ENCODE measurements around the gene MUS81. TPM values are rescaled to one million over a fixed set of nuclear protein-coding genes. Genes with fewer than 3 reads are reported as not detected.

Gene MUS81
- total and polyA plus RNA-seq, 10 of the 15 experiments (the other 5 are each of a cell fraction or from before 2014, with no cell fraction given), result 11.8 to 76.1 (median 48.4) TPM

DNA sequence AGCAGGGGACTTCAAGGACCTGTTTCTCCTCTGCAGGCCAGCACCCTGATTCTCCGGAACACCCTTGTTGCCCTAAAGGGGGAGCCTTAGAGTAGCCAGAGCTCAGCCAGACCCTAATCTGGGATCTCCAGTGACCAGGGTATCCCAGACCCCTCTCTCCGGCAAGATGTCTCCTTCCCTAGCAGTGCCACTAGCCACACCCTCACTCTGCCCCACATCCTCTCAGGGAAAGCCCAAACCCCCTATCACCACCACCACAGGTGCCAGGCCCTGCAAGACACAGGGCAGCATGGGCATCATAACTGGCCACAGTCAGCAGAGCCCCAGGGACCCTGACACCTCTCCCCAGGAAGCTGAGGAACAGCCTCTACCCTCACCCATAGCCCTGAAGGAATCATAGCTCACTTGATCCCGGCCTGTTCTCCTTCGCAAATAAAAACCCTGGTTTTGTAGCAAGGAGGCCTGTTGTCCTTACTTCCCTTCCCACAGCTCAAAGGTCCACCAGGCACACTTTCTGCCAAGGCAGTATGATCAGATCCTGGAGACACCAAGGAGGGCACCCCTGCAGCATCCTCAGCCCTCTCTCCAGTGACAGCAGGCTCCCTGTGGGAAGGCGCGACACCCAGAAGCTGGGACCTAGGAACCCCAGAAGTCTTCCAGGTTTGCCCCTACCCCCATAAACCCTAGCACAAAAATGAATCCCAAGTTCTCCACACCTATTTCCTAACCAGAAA lies 6.8 kb upstream of the MUS81 start:
- Histone ChIP-seq H3K27ac (ENCODE audit: control insufficient read depth, insufficient read depth) (no peak overlapping the region), H2AFZ (ENCODE audit: control insufficient read depth, low read depth, low read length) (no peak overlapping the region), H3K9me3 (replicated peaks; ENCODE audit: control insufficient read depth, insufficient read depth, low read length) (peaks cover 2% of the 10 kb centered on the region; the same call in 2 of the 3 replicates), H3K9ac (ENCODE audit: control insufficient read depth, insufficient read depth, low read length) (no peak overlapping the region), H3K79me2 (ENCODE audit: control insufficient read depth, insufficient read depth, low read length) (peaks cover 42% of the 10 kb centered on the region), H3K4me3 (no peak overlapping the region), H3K4me2 (ENCODE audit: control insufficient read depth, insufficient read depth) (no peak overlapping the region), H3K27me3 (replicated peaks in 1 of 2; ENCODE audit: control insufficient read depth in 2 of 2, insufficient read depth in 2 of 2, low read length in 1 of 2) (no peaks in the 10 kb centered on the region), H3K36me3 (ENCODE audit: control insufficient read depth in 2 of 2, insufficient read depth in 2 of 2, low read length in 1 of 2) (peaks cover 32 to 41% of the 10 kb centered on the region in 2 experiments; a peak in 3 of 4 replicates), H4K20me1 (ENCODE audit: control insufficient read depth, insufficient read depth) (peaks cover 24% of the 10 kb centered on the region), H3K4me1 (ENCODE audit: control insufficient read depth, insufficient read depth, low read length) (peaks cover 10% of the 10 kb centered on the region)
- ChIA-PET CTCF (interaction anchor here (0.6 to 1.2 kb wide), 4 partner anchors 10 to 137 kb away, joined by 3 to 4 read pairs (median 4); no protein-coding TSS in a partner anchor), SMC1A (ENCODE audit: uncharacterized antibody, unreplicated experiment) (no interaction called here), RAD21 (ENCODE audit: unreplicated experiment) (interaction anchor here (0.5 kb wide), 1 partner anchor 281 kb away, joined by 3 read pairs; the partner anchor contains the start of gene FAM89B), POLR2A (interaction anchor here (1.1 kb wide), 1 partner anchor 147 kb away, joined by 4 read pairs; no protein-coding TSS in a partner anchor)
- ATAC-seq (no peak), DNase-seq (ENCODE audit: low read depth, low spot score) (no peak), FAIRE-seq (no peak)
- 91% methylated on average over 6 of the region's 6 CpGs for WGBS (ENCODE audit: insufficient coverage, insufficient replicate concordance, low lambda C conversion rate, missing lambda C conversion rate)
- no TSS peak for BruUV-seq (replicated peaks)
- intact Hi-C loops (cut with micrococcal nuclease; ENCODE audit: unreplicated experiment) (no loop called here), in situ Hi-C loops (cut with MboI) (loop anchor here (25.0 kb wide), 1 partner anchor 1616 kb away; the partner anchor contains the start of genes DNAJC4, FKBP2, NUDT22 and PPP1R14B)
- TF ChIP-seq PAX5 (IDR thresholded peaks at IDR 0.05; ENCODE audit: borderline replicate concordance, low read depth, low read length) (0 out of 2 replicates have a peak, but pooled peaks have one; percentile 9), CHD1 (IDR thresholded peaks at IDR 0.05; ENCODE audit: low read depth, low read length) (no peak), POLR2A (IDR thresholded peaks at IDR 0.05; ENCODE audit: low read depth, low read length) (peak; percentile 57), POLR2AphosphoS5 (IDR thresholded peaks at IDR 0.05; ENCODE audit: low read length) (peak; percentile 21; the same call in 1 of the 2 replicates)
- TF ChIP-seq, protein P1, sequence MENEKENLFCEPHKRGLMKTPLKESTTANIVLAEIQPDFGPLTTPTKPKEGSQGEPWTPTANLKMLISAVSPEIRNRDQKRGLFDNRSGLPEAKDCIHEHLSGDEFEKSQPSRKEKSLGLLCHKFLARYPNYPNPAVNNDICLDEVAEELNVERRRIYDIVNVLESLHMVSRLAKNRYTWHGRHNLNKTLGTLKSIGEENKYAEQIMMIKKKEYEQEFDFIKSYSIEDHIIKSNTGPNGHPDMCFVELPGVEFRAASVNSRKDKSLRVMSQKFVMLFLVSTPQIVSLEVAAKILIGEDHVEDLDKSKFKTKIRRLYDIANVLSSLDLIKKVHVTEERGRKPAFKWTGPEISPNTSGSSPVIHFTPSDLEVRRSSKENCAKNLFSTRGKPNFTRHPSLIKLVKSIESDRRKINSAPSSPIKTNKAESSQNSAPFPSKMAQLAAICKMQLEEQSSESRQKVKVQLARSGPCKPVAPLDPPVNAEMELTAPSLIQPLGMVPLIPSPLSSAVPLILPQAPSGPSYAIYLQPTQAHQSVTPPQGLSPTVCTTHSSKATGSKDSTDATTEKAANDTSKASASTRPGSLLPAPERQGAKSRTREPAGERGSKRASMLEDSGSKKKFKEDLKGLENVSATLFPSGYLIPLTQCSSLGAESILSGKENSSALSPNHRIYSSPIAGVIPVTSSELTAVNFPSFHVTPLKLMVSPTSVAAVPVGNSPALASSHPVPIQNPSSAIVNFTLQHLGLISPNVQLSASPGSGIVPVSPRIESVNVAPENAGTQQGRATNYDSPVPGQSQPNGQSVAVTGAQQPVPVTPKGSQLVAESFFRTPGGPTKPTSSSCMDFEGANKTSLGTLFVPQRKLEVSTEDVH (IDR thresholded peaks at IDR 0.05; ENCODE audit: low read depth, partially characterized antibody), result no peak
- TF ChIP-seq, protein P2, sequence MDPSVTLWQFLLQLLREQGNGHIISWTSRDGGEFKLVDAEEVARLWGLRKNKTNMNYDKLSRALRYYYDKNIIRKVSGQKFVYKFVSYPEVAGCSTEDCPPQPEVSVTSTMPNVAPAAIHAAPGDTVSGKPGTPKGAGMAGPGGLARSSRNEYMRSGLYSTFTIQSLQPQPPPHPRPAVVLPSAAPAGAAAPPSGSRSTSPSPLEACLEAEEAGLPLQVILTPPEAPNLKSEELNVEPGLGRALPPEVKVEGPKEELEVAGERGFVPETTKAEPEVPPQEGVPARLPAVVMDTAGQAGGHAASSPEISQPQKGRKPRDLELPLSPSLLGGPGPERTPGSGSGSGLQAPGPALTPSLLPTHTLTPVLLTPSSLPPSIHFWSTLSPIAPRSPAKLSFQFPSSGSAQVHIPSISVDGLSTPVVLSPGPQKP (IDR thresholded peaks at IDR 0.05; ENCODE audit: low read depth, low read length), result no peak
- TF ChIP-seq, protein P3, sequence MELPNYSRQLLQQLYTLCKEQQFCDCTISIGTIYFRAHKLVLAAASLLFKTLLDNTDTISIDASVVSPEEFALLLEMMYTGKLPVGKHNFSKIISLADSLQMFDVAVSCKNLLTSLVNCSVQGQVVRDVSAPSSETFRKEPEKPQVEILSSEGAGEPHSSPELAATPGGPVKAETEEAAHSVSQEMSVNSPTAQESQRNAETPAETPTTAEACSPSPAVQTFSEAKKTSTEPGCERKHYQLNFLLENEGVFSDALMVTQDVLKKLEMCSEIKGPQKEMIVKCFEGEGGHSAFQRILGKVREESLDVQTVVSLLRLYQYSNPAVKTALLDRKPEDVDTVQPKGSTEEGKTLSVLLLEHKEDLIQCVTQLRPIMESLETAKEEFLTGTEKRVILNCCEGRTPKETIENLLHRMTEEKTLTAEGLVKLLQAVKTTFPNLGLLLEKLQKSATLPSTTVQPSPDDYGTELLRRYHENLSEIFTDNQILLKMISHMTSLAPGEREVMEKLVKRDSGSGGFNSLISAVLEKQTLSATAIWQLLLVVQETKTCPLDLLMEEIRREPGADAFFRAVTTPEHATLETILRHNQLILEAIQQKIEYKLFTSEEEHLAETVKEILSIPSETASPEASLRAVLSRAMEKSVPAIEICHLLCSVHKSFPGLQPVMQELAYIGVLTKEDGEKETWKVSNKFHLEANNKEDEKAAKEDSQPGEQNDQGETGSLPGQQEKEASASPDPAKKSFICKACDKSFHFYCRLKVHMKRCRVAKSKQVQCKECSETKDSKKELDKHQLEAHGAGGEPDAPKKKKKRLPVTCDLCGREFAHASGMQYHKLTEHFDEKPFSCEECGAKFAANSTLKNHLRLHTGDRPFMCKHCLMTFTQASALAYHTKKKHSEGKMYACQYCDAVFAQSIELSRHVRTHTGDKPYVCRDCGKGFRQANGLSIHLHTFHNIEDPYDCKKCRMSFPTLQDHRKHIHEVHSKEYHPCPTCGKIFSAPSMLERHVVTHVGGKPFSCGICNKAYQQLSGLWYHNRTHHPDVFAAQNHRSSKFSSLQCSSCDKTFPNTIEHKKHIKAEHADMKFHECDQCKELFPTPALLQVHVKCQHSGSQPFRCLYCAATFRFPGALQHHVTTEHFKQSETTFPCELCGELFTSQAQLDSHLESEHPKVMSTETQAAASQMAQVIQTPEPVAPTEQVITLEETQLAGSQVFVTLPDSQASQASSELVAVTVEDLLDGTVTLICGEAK (IDR thresholded peaks at IDR 0.05; ENCODE audit: borderline replicate concordance), result no peak
- TF ChIP-seq, protein P4, sequence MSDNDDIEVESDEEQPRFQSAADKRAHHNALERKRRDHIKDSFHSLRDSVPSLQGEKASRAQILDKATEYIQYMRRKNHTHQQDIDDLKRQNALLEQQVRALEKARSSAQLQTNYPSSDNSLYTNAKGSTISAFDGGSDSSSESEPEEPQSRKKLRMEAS (IDR thresholded peaks at IDR 0.05; ENCODE audit: low read depth, low read length), result no peak
- TF ChIP-seq, protein P5, sequence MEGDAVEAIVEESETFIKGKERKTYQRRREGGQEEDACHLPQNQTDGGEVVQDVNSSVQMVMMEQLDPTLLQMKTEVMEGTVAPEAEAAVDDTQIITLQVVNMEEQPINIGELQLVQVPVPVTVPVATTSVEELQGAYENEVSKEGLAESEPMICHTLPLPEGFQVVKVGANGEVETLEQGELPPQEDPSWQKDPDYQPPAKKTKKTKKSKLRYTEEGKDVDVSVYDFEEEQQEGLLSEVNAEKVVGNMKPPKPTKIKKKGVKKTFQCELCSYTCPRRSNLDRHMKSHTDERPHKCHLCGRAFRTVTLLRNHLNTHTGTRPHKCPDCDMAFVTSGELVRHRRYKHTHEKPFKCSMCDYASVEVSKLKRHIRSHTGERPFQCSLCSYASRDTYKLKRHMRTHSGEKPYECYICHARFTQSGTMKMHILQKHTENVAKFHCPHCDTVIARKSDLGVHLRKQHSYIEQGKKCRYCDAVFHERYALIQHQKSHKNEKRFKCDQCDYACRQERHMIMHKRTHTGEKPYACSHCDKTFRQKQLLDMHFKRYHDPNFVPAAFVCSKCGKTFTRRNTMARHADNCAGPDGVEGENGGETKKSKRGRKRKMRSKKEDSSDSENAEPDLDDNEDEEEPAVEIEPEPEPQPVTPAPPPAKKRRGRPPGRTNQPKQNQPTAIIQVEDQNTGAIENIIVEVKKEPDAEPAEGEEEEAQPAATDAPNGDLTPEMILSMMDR (IDR thresholded peaks at IDR 0.05 in 2 of 3, conservative IDR thresholded peaks at IDR 0.05 in 1 of 3; ENCODE audit: control insufficient read depth in 2 of 3, extremely low read depth in 1 of 3, insufficient read depth in 1 of 3, low read depth in 3 of 3, low read length in 3 of 3), result 0 out of 6 replicates have a peak, but pooled peaks of 1 of the 3 experiments have one; percentile 2
